HCT116 (cell line): Measurements from ENCODE around the gene CLCF1. TPM values are rescaled to one million over a fixed set of nuclear protein-coding genes. Genes with fewer than 3 reads are reported as not detected.
A peak's percentile ranks its signal among the peaks of the same experiment; 100 is the strongest.

Experiments
- ATAC-seq: fragments of 200-7000 bp; cut with Tn5 transposase; 2 replicates; pipeline ENCODE4 v1.9.1; 2020; ENCODE audit warnings: mild to moderate bottlenecking, moderate library complexity
- BruUV-seq: library from RNA; stranded (reverse); fragments of 400-500 nt; replicated peaks from 2 replicates; lab custom pipeline; 2021; lab: Mats Ljungman, UMichigan
- CTCF ChIA-PET: fragments of 300-600 bp; sonication (Branson Sonifier 250); formaldehyde crosslinking; loops from one replicate; lab custom pipeline; 2021; ENCODE audit warnings: antibody characterized with exemption; lab: Charles Lee
- POLR2A ChIA-PET: fragments of 300-600, 350-600 bp; sonication (Branson Sonifier 250); formaldehyde crosslinking; loops from one replicate; lab custom pipeline; 2021; ENCODE audit warnings: antibody characterized with exemption; lab: Charles Lee
- RAD21 ChIA-PET, 2 experiments: fragments of 300-600 bp; sonication (Branson Sonifier 250); formaldehyde crosslinking; loops; one replicate each; lab custom pipeline; 2023; ENCODE audit warnings: low total read pairs in 2 of 2; ENCODE audit not compliant: uncharacterized antibody in 2 of 2, unreplicated experiment in 2 of 2, low non-redundant PET in 1 of 2; lab: Charles Lee
- DNase-seq: peaks from one replicate; pipeline ENCODE4 v3.0.0-alpha.2; 2010; ENCODE audit warnings: low read depth, low spot score
- H2AFZ ChIP-seq: fragments of 200-600 bp; shearing (Covaris generic), sonication (generic); 2 replicates; pipeline ENCODE4 v1.6.1; 2017; ENCODE audit warnings: low read depth, mixed run types, mixed read lengths, antibody characterized with exemption, low read length; ENCODE audit not compliant: poor library complexity, severe bottlenecking
- H3K27ac ChIP-seq: 2 replicates; pipeline ENCODE4 v1.5.1; 2012; ENCODE audit warnings: low read depth, low read length
- H3K27me3 ChIP-seq: fragments of 200-600 bp; sonication (generic); 2 replicates; pipeline ENCODE4 v1.6.1; 2016; ENCODE audit warnings: mixed run types, low read length, mixed read lengths; ENCODE audit not compliant: insufficient read depth
- H3K36me3 ChIP-seq, 2 experiments: fragments of 200-500 bp in 1 of 2; fragments of 200-600 bp in 1 of 2; sonication (Bioruptor generic) in 1 of 2; sonication (generic) in 1 of 2; 2 replicates each; pipeline versions ENCODE4 v1.5.1 to v1.6.1; 2014 to 2016; ENCODE audit warnings: low read length in 2 of 2, inconsistent platforms in 1 of 2, mixed read lengths in 1 of 2, mixed run types in 1 of 2; ENCODE audit not compliant: insufficient read depth in 2 of 2, control insufficient read depth in 1 of 2
- H3K4me1 ChIP-seq, 2 experiments: fragments of 200-600 bp in 1 of 2; sonication (generic) in 1 of 2; 2 replicates each; pipeline versions ENCODE4 v1.5.1 to v1.6.1; 2012 to 2017; ENCODE audit warnings: low read length in 2 of 2, inconsistent platforms in 1 of 2, mild to moderate bottlenecking in 1 of 2, mixed read lengths in 1 of 2, mixed run types in 1 of 2, moderate library complexity in 1 of 2; ENCODE audit not compliant: insufficient read depth in 2 of 2, control insufficient read depth in 1 of 2
- H3K4me2 ChIP-seq: fragments of 200-600 bp; sonication (generic); 2 replicates; pipeline ENCODE4 v1.6.1; 2017; ENCODE audit warnings: mixed run types, low read length, mixed read lengths
- H3K4me3 ChIP-seq, 2 experiments: fragments of 200-600 bp in 1 of 2; sonication (generic) in 1 of 2; replicated peaks in 1 of 2; 2 replicates each; pipeline ENCODE4 v1.5.1; 2011 to 2016; ENCODE audit warnings: low read length in 2 of 2, control low read depth in 1 of 2, low read depth in 1 of 2, mild to moderate bottlenecking in 1 of 2, mixed read lengths in 1 of 2, mixed run types in 1 of 2
- H3K79me2 ChIP-seq: fragments of 200-600 bp; sonication (generic); 2 replicates; pipeline ENCODE4 v1.6.1; 2017; ENCODE audit warnings: mild to moderate bottlenecking, mixed run types, low read length, moderate library complexity, mixed read lengths; ENCODE audit not compliant: insufficient read depth
- H3K9ac ChIP-seq: fragments of 200-600 bp; sonication (generic); 2 replicates; pipeline ENCODE4 v1.6.1; 2016; ENCODE audit warnings: low read length, mixed read lengths
- H3K9me2 ChIP-seq: fragments of 200-600 bp; sonication (generic), shearing (Covaris generic); 2 replicates; pipeline ENCODE4 v1.6.1; 2017; ENCODE audit warnings: mixed run types, mild to moderate bottlenecking, moderate library complexity; ENCODE audit not compliant: insufficient read depth
- H3K9me3 ChIP-seq, 2 experiments: fragments of 200-500 bp in 1 of 2; fragments of 200-600 bp in 1 of 2; sonication (Bioruptor generic) in 1 of 2; sonication (generic) in 1 of 2; 2 replicates each; pipeline ENCODE4 v1.6.1; 2014 to 2017; ENCODE audit warnings: low read length in 2 of 2, mixed read lengths in 2 of 2, inconsistent platforms in 1 of 2, low read depth in 1 of 2, mild to moderate bottlenecking in 1 of 2, mixed run types in 1 of 2, moderate library complexity in 1 of 2; ENCODE audit not compliant: control insufficient read depth in 1 of 2, insufficient read depth in 1 of 2
- H4K20me1 ChIP-seq: fragments of 200-600 bp; sonication (generic), shearing (Covaris generic); 2 replicates; pipeline ENCODE4 v1.6.1; 2017; ENCODE audit warnings: mixed run types, mild to moderate bottlenecking, moderate library complexity; ENCODE audit not compliant: insufficient read depth
- ATF3 ChIP-seq: IDR thresholded peaks from 2 replicates; pipeline ENCODE4 v1.6.1; 2012
- CBX3 ChIP-seq: IDR thresholded peaks from 2 replicates; pipeline ENCODE4 v1.6.1; 2012; ENCODE audit warnings: low read depth
- CEBPB ChIP-seq: IDR thresholded peaks from 2 replicates; pipeline ENCODE4 v1.6.1; 2012; ENCODE audit warnings: low read depth
- CTCF ChIP-seq, 3 experiments: fragments of 200-600 bp in 1 of 3; sonication (generic) in 1 of 3; IDR thresholded peaks in 2 of 3; conservative IDR thresholded peaks in 1 of 3; 2 replicates each; pipeline ENCODE4 v1.5.1; 2012 to 2017; ENCODE audit warnings: low read depth in 2 of 3, low read length in 2 of 3, antibody characterized with exemption in 1 of 3, borderline replicate concordance in 1 of 3, control low read depth in 1 of 3, mild to moderate bottlenecking in 1 of 3, mixed read lengths in 1 of 3, mixed run types in 1 of 3, moderate library complexity in 1 of 3; ENCODE audit not compliant: insufficient read depth in 1 of 3
- EGR1 ChIP-seq: IDR thresholded peaks from 2 replicates; pipeline ENCODE4 v1.6.1; 2012; ENCODE audit warnings: low read depth
- EZH2 ChIP-seq: fragments of 200-600 bp; sonication (generic); IDR thresholded peaks from 2 replicates; pipeline ENCODE4 v1.6.1; 2017; ENCODE audit warnings: antibody characterized with exemption, mixed run types
- FOSL1 ChIP-seq: IDR thresholded peaks from 2 replicates; pipeline ENCODE4 v1.6.1; 2012; ENCODE audit warnings: low read depth
- MAX ChIP-seq: IDR thresholded peaks from 2 replicates; pipeline ENCODE4 v1.6.1; 2012
- POLR2A ChIP-seq: IDR thresholded peaks from 2 replicates; pipeline ENCODE4 v1.7.0; 2011; ENCODE audit warnings: borderline replicate concordance; ENCODE audit not compliant: insufficient read depth, insufficient read length; ENCODE audit errors: extremely low read depth
- POLR2AphosphoS5 ChIP-seq: IDR thresholded peaks from 2 replicates; pipeline ENCODE4 v1.6.1; 2011; ENCODE audit warnings: mild to moderate bottlenecking, low read depth, low read length, moderate library complexity
- RAD21 ChIP-seq: IDR thresholded peaks from 2 replicates; pipeline ENCODE4 v1.6.1; 2012; ENCODE audit warnings: low read depth, mild to moderate bottlenecking
- TCF7L2 ChIP-seq: IDR thresholded peaks from 2 replicates; pipeline ENCODE4 v1.7.0; 2011; ENCODE audit warnings: borderline replicate concordance, inconsistent platforms; ENCODE audit not compliant: insufficient read depth, insufficient read length; ENCODE audit errors: extremely low read depth
- ZFX ChIP-seq: fragments of 450-650 bp; IDR thresholded peaks from 2 replicates; pipeline ENCODE4 v1.6.1; 2017
- intact Hi-C: fragments of 100-400 bp; cut with micrococcal nuclease; formaldehyde crosslinking; loops from 2 replicates; pipeline ENCODE4 v1.10.0; 2022
- total RNA-seq: library from RNA; stranded (reverse); gene quantifications from one replicate; pipeline ENCODE4 v1.2.1, GENCODE V29; 2021; ENCODE audit not compliant: unreplicated experiment

CLCF1 gene
- total RNA-seq, 1 experiment from 2014 or later = 12.2 TPM

- RAD21 ChIA-PET = interaction anchor here (0.8 to 1.9 kb wide), 5 partner anchors 28 to 37 kb away, joined by 3 to 7 read pairs (median 4); no protein-coding TSS in a partner anchor
- POLR2A ChIA-PET = interaction anchor here (0.8 to 1.9 kb wide), 5 partner anchors 8 to 37 kb away, joined by 3 to 10 read pairs (median 3); partner anchors contain the start of gene POLD4
- intact Hi-C loops = no loop called here
- peak overlapping the region; percentile 8; the same call in 1 of the 2 replicates for H3K27ac ChIP-seq
- peak; percentile 54 for DNase-seq
- H3K79me2 ChIP-seq = no peaks in the 10 kb centered on the region
- peak overlapping the region in 1 of 2 experiments; percentile 13; a peak in 1 of 4 replicates for H3K4me3 ChIP-seq
- H2AFZ ChIP-seq = no peak overlapping the region
- H4K20me1 ChIP-seq = no peaks in the 10 kb centered on the region
- peak overlapping the region; percentile 5; the same call in 1 of the 2 replicates for H3K9ac ChIP-seq
- peak overlapping the region; percentile 64 for H3K4me2 ChIP-seq
- no peaks in the 10 kb centered on the region for H3K27me3 ChIP-seq
- CTCF ChIA-PET = interaction anchor here (1.1 to 4.2 kb wide), 14 partner anchors 9 to 270 kb away, joined by 3 to 50 read pairs (median 4); partner anchors contain the start of genes CLCF1, POLD4 and RAD9A
- ATAC-seq = peak; percentile 79
- H3K36me3 ChIP-seq = no peaks in the 10 kb centered on the region
- peaks cover 11 to 48% of the 10 kb centered on the region in 2 experiments for H3K4me1 ChIP-seq
- H3K9me3 ChIP-seq = no peaks in the 10 kb centered on the region
- no peaks in the 10 kb centered on the region for H3K9me2 ChIP-seq
- TF ChIP-seq EZH2 = no peak
- TF ChIP-seq FOSL1 = no peak
- peak in 2 of 3 experiments; percentile 88 to 89; a peak in 4 of 6 replicates for TF ChIP-seq CTCF (IDR thresholded peaks at IDR 0.05 in 2 of 3, conservative IDR thresholded peaks at IDR 0.05 in 1 of 3; ENCODE audit: borderline replicate concordance in 1 of 3, insufficient read depth in 1 of 3, low read depth in 2 of 3, low read length in 2 of 3)
- TF ChIP-seq CEBPB = no peak
- TF ChIP-seq MAX = no peak
- TF ChIP-seq ZFX = no peak
- TF ChIP-seq EGR1 = no peak
- TF ChIP-seq TCF7L2 = peak; percentile 59
- no peak for TF ChIP-seq CBX3
- no peak for TF ChIP-seq ATF3
- no peak for TF ChIP-seq POLR2A
- no peak for TF ChIP-seq RAD21
- no peak; the same call in 1 of the 2 replicates for TF ChIP-seq POLR2AphosphoS5
- BruUV-seq = no TSS peak
These were observed 27.2 kb downstream of the CLCF1 start for GRCh38 chr11:67345920-67346819.
